NB4 (cell line): ENCODE results near the gene SMIM5.

Experiments
- DNase-seq: peaks from one replicate; pipeline ENCODE4 v3.0.0; 2010; ENCODE audit warnings: low read depth
- H3K4me3 ChIP-seq: one replicate; pipeline ENCODE4 v1.5.1; 2011; ENCODE audit warnings: mild to moderate bottlenecking, low read depth, low read length, moderate library complexity
- MYC ChIP-seq: IDR thresholded peaks from 2 replicates; pipeline ENCODE4 v1.6.1; 2011; ENCODE audit warnings: low read depth, low read length
- POLR2A ChIP-seq: IDR thresholded peaks from 2 replicates; pipeline ENCODE4 v1.6.1; 2011; ENCODE audit warnings: mild to moderate bottlenecking; ENCODE audit not compliant: insufficient read length; ENCODE audit errors: extremely low read depth
- TF ChIP-seq, protein P1 (sequence below): IDR thresholded peaks from one replicate; pipeline ENCODE4 v1.5.1; 2012; ENCODE audit warnings: low read depth, low read length
- TF ChIP-seq, protein P2 (sequence below): IDR thresholded peaks from 2 replicates; pipeline ENCODE4 v1.6.1; 2011; ENCODE audit warnings: low read depth, low read length

SMIM5 gene

DNA sequence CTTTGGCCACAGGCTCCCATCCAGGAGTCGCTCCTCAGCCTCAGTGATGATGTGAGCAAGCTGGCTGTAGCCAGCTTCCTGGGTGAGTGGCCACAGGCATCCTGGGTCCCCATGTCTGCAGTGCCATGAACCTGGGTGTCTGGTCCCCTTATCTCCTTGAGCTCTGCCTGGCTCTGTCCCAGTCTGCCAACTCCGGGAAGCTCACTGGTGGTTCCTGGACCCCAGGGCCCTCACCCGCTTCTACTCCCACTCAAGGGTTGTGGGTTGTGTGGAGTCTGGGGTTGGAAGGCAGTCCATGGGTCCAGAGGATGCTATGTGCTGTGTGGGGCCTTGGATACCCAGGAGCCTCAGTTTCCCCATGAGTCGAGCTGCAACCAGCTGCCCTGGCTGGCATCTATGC is 11.7 kb upstream of the SMIM5 start:
- H3K4me3 ChIP-seq, result no peak overlapping the region
- DNase-seq, result no peak
- TF ChIP-seq, protein P1, sequence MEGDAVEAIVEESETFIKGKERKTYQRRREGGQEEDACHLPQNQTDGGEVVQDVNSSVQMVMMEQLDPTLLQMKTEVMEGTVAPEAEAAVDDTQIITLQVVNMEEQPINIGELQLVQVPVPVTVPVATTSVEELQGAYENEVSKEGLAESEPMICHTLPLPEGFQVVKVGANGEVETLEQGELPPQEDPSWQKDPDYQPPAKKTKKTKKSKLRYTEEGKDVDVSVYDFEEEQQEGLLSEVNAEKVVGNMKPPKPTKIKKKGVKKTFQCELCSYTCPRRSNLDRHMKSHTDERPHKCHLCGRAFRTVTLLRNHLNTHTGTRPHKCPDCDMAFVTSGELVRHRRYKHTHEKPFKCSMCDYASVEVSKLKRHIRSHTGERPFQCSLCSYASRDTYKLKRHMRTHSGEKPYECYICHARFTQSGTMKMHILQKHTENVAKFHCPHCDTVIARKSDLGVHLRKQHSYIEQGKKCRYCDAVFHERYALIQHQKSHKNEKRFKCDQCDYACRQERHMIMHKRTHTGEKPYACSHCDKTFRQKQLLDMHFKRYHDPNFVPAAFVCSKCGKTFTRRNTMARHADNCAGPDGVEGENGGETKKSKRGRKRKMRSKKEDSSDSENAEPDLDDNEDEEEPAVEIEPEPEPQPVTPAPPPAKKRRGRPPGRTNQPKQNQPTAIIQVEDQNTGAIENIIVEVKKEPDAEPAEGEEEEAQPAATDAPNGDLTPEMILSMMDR, result no peak
- TF ChIP-seq POLR2A (no peak), MYC (no peak)
- TF ChIP-seq, protein P2, sequence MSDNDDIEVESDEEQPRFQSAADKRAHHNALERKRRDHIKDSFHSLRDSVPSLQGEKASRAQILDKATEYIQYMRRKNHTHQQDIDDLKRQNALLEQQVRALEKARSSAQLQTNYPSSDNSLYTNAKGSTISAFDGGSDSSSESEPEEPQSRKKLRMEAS, result no peak

DNA sequence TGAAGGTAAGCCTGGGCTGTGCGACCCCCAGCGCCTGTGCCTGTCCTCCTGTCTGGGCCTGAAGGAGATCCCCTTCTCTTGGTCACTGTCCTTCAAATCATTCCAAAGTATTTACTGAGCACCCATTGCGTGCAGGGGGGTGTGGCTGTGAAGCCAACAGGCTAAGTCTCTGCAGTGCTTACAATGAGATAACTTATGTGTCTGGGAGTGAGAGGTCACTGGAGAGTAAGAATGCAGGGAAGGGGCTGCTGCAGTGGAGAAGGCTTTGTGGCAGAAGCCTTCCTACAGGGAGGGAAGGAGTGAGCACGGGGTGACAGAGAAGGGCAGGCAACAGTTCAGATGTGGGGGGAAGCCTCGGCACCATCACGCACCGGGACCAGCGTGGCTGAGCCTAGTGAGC is 11.2 kb upstream of the SMIM5 start:
- no peak overlapping the region for H3K4me3 ChIP-seq
- no peak for DNase-seq
- no peak for TF ChIP-seq POLR2A
- TF ChIP-seq MYC, result no peak
- TF ChIP-seq, protein P2, result no peak
- TF ChIP-seq, protein P1, result no peak

DNA sequence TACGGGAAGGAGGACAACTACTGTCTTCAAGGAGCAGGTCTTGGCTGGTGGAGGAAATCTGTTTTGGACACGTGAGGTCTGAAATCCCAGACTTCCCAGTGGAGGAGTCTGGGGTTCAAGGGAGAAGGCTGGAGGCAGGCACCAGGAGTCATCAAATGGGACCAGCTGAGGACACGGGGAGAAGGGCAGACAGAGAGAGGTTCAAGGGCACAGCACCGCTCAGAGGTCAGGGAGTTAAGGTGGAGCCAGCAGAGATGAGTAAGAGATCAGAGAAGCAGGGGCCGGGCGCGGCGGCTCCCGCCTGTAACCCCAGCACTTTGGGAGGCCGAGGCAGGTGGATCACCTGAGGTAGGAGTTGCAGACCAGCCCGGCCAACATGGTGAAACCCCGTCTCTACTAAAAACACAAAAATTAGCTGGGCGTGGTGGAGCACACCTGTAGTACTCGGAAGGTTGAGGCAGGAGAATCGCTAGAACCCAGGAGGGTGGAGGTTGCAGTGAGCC is 10.4 kb upstream of the SMIM5 start:
- no peak overlapping the region for H3K4me3 ChIP-seq
- TF ChIP-seq, protein P2, result no peak
- TF ChIP-seq POLR2A (no peak), MYC (no peak)
- TF ChIP-seq, protein P1, result no peak
- no peak for DNase-seq

DNA sequence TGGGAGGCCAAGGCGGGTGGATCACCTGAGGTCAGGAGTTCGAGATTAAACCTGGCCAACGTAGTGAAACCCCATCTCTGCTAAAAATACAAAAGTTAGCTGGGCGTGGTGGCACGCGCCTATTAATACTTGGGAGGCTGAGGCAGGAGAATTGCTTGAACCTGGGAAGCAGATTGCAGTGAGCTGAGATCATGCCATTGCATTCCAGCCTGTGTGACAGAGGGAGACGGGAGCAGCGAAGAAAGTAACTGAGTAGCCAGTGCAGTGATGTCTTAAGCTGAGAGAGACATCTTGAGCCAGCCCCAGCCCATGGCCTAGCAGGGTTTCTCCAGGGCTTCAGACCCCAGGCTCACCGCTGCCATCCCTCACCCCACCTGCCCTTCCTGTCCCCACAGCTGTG is 9.8 kb upstream of the SMIM5 start:
- no peak for DNase-seq
- TF ChIP-seq POLR2A, result no peak
- TF ChIP-seq MYC, result no peak
- TF ChIP-seq, protein P1, result no peak
- TF ChIP-seq, protein P2, result no peak
- no peak overlapping the region for H3K4me3 ChIP-seq

DNA sequence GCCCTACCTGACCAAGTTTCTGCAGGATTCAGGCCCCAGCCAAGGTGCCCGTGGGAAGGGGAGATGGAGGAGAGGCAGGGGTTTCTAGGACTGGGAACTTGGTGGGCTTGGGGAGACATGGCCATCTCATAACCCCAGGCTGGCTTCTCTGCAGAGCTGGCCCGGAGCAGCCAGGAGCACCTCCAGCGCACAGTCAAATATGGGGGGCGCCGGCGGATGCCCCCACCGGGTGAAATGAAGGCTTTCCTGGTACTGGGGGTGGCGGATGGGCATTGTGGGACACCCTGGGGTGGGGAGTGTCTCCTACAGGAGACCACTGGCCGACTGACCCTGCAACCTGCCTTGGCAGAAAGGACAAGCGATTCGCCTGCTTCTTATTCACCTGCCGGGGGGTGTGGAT is 9.2 kb upstream of the SMIM5 start:
- TF ChIP-seq, protein P2, result no peak
- no peak for TF ChIP-seq MYC
- TF ChIP-seq POLR2A, result no peak
- TF ChIP-seq, protein P1, result no peak
- H3K4me3 ChIP-seq, result no peak overlapping the region
- DNase-seq, result no peak
